Nucleus accumbens (tissue), 56 donors: ENCODE results near the gene SPRR1B.
"Not testable (repeated sequence)": the region's sequence is repeated elsewhere in the genome, so short reads cannot be mapped to it uniquely, and the experiment has no call there.

ENCODE experiments used
- DNase-seq, 56 donors: peaks; one replicate each; lab custom pipeline; 2025; lab: John Stamatoyannopoulos, UW

Gene SPRR1B, protein sequence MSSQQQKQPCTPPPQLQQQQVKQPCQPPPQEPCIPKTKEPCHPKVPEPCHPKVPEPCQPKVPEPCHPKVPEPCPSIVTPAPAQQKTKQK

DNA sequence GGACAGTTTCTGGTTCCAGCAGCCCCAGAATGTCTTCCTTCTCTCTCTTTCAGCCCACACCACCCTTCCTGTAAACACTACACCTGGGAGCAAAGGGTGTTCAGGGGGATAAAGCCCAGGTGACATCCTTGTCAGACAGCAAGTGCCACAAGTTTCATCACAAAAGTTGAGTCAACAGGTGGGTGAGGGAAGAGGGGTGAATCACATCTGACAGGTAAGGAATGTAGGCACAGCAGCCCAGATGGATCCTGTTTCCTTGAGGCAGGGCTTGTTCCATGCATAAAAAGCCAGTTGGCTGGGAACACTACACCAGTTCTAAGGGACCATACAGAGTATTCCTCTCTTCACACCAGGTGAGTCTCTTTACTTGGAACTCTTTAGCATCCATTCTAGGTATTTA lies at the start of gene SPRR1B:
Gene SPRR1B (plus strand): TSS at position 309 of the 400 bp plus-strand sequence. CDS start 1,143 bp downstream, outside the sequence.
- no peak for DNase-seq

DNA sequence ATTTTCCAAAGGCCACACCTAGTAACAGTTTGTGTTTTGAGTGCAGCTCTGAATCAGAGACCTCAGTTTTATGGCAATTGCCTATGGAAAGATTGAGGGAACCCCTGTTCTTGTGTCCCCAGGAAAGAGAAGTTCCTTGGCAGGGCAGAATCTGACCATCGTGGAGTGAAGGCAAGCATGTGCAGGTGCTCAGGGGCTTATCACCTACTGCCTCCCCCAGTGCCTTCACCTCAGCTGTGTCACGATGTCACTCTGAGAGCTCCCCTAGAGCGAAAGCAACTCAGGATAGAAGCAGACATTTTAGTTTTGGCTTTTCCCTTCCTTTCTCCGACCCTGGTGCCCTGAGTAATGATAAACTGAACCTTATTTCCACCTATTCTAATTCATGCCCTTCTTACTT lies 48.9 kb upstream of the SPRR1B start:
- DNase-seq: no peak

DNA sequence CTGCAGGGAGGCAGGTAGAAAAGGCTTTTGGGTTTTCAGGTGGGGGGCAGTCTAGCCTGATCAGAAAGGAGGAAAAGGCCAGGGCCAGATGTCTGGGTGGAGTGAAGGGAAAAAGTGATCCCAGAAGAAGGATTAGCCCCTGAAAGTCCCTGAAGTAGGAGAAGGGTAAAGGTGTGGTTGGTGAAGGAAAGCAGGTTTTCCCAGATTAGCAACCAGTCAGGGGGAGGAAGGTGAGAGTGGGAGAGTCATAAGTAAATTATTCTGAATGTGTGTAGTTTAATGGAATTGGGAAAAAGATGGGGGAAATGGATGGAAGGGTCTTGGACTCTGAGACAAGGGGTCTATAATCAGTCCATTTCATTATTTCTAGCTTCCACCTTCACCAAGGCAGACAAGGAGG lies 47.8 kb upstream of the SPRR1B start:
- no peak for DNase-seq

DNA sequence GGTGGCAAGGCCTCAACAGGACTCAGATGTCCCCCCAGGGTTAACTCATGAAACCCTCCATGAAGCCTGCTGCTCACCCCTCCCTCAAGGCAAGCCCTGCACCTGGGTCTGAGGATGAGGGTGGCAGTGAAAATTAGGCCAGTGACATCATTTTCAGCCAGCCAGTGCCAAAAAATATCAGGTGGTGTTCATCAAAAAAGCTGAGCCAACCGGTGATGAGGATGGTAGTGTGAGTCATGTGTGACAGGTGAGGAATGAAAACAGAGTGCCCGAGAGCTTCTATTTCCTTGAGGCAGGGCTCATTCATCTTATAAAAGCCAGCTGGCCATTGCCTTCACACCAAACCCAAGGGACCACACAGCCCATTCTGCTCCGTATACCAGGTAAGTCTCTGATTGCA lies 47.3 kb upstream of the SPRR1B start, which contains the start of gene SPRR1A:
Gene SPRR1A (plus strand): TSS at position 339 of the 400 bp plus-strand sequence. CDS start 1,150 bp downstream, outside the sequence.
- no peak for DNase-seq

DNA sequence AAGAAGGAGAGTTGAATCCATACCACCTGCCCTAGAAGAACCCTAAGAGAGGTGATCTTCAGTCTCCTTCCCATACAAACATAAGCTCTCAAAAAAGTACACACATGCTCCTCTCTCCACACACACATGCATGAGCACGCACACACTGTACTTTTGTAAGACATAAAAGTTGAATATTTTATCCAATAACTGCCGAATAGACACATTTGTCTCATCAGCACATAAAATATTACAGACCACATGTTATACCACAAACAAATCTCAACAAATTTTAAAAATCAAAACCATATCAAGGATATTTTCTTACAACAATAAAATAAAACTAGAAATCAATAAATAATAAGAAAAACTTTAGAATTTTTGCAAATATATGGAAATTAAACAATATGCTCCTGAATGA lies 44.4 kb upstream of the SPRR1B start:
- no peak for DNase-seq

DNA sequence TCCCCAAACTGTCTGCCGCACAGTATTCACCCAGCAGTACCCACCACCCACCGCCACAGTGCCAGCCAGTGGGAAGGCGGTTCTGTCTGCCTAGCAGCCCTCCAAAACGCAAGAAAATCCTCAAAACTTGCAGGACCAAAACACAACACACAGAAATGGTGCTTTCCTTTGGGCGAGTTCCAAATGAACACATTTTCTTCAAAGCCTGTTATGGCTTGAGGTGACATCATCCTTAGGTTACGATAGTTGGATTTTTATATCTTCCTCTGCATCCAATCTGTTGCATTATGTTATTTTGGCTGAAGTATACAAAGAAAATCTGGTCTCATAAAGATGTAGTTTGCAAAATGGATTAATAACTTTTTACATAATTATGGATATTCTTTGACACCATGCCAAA lies 37.8 kb upstream of the SPRR1B start:
- no peak for DNase-seq

DNA sequence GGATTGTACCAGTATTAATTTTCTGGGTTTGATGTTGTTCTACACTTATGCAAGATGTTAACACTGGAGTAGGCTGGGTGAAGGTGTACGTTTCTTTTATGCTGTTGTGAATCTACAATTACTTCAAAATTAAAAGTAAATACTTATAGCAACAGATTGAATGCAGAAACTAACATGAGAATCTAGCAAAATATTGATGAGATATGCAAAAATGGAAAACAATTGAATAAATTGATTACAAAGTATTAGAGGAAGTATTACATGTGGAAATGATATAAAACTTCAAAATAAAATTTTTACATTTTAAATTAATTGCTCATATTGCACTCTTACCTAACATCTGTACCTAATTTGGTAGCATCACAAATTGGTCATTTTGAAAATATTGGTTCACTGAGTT lies 35.2 kb upstream of the SPRR1B start:
- no peak for DNase-seq

DNA sequence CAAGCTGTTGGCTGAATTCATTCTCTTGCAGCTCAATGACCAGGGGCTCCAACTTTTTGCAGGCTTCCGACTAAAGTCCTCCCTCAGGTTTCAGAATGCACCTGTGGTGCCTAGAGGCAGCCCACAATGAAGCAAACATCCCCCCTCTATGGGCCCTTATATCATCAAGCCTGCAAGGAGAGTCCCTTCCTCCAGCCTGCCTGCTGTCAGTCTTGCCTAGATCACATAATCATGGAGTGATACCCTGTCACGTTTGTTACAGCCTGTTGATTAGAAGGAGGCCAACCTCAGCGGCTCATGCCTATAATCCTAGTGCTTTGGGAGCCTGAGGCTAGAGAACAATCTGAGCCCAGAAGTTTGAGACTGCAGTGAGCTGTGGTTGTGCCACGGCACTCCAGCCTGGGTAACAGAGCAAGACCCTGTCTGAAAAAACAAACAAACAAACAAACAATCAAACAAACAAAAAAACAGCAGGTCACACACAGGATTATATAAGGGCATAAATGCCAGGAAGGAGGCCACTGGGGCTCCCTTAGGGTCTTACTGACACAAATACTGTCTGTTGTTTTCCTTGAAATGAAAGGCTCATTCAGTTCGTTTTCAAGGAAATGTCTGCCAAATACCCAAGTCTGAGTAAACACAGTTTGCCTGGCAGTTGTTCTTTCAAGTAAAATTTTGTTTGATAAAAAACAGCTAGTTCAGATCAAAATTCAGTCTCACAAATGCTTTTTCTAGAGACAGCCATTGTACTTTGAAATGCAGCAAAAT lies 34.2 kb upstream of the SPRR1B start:
- DNase-seq: peak in 10 of 56 donors; percentile 3 to 48 (median 5)

DNA sequence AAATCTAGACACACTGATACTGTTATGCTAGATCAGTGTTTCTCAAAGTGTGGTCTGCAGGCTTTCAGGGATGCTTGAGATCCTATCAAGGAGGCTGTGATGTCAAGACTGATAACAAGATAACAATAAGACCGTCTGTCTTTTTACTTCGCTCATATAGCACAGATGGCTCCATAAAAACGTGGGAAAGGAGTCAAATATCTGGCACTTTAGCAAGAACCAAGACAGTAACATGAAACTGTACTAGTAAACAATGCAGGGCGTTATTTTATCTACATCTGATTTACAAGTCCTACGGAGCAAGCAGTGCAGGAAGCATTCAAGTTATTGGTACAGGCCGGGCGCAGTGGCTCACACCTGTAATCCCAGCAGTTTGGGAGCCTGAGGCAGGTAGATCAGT lies 33.1 kb upstream of the SPRR1B start:
- no peak for DNase-seq

DNA sequence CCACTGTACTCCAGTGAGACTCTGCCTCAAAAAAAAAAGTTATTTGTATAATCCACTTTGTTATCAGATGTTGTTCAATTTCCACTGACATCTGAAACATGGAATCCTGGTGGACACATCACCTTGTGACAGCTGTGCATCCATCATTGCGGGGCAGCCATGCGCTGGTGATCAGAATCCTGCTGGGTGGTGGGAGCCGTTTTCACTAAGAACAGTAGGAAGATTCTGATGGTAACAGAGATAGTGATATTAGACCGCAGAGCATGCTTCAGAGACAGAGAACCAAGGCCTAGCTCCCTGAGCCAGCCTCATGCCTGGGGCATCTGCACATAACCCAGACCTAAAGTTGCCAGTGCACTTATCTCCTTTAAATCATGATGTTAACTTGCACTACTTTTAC lies 32.5 kb upstream of the SPRR1B start:
- DNase-seq: no peak

DNA sequence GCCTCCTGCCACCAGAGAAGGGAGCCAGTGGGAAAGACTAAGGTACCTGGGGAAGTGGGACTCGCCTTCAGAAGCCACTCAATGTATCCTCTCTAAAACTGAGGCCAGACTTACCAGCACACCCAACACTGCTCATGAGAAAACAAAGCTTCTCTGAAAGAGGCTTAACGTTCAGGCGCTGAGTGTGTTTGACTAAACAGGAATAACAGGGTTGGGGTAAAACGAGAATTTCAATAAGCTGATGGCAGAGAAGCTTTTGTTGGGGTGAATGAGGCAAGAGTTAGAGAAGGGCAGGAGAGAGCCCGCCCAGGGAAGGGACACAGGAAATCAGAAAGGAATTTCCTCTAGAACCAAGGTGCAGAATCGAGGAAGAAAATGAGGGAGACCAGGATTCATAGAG lies 31.2 kb upstream of the SPRR1B start:
- DNase-seq: no peak

DNA sequence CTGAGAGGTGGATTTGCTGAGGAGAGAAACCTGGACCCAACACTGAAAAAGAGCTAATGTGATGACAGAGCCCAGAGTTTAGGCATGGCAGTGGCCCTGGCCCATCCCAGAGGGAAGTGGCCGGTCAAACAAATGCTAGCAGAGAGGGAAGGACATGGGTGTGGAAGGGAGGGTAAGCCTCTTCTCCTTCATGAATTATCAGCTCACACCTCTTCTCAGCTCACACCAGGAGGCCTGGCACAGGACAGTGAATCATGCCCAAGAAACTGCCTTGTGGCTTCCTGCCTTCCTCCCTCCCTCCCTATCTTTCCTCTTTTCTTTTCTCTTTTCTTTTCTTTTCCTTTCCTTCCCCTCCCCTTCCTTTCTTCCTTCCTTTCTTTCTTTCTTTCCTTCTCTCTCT lies 30.7 kb upstream of the SPRR1B start:
- no peak for DNase-seq

DNA sequence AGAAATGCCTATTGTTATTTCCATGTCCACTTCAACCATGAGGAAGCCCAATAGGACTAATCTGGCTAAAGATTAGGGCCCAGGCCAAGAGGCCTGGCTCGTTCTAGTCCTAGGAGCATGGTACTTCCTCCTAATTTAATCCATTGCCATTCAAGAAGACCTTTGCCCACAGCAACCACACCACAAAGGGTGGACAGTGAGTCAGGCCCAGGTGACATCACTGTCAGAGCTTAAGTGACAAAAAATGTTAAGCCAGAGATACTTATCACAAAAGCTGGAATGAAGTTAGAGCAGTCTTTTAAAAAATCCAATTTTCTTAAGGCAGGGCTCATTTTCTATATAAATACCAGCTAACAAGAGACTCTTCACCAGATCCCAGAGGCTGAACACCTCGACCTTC lies 29.6 kb upstream of the SPRR1B start, which contains the start of gene SPRR3:
Gene SPRR3 (plus strand): TSS at position 368 of the 400 bp plus-strand sequence. CDS start 1,272 bp downstream, outside the sequence.
- no peak for DNase-seq

DNA sequence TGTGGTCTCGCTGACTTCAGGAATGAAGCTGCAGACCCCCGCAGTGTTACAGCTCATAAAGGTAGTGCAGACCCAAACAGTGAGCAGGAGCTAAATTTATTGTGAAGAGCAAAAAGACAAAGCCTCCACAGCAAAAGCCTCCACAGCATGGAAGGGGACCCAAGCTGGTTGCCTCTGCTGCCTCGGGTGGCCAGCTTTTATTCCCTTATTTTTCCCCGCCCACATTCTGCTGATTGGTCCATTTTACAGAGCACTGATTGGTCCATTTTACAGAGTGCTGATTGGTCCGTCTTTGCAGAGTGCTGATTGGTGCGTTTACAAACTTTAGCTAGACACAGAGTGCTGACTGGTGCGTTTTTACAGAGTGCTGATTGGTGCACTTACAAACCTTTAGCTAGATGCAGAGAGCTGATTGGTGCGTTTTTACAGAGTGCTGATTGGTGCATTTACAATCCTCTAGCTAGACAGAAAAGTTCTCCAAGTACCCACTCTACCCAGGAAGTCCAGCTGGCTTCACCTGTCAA lies 19.7 kb upstream of the SPRR1B start:
- DNase-seq: not testable (repeated sequence)

DNA sequence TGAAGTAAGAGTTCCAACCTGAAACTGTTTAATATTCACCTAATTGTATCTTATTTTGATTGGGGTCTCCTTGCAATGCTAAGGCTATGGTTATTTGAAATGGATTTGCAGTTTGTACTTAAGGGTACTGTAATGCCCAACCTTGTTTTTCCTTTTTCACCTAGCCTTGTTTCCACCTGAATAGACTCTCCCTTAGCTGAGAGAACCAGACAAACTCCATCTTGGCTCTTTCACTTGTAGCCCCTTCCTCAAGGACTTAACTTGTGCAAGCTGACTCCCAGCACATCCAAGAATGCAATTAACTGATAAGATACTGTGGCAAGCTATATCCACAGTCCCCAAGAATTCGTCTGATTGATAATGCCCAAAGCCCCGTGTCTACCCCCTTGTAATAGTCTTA lies 9.2 kb upstream of the SPRR1B start:
- DNase-seq: not testable (repeated sequence)

DNA sequence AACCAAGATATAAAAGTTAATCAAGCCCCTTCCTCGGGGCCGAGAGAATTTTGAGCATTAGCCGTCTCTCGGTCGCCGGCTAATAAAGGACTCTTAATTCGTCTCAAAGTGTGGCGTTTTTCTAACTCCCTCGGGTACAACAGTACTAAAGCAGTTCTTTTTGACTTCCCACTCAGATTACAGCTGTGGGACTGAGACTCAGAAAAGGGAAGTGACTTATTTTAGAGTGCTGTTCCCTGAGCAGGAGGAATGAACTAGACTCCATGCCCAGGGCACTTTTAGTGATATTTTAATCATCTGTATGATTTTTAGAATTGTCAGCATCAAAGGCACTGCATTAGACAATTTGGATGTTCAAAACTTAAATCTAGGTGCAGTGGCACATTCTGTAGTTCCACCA lies 8.7 kb upstream of the SPRR1B start:
- not testable (repeated sequence) for DNase-seq

DNA sequence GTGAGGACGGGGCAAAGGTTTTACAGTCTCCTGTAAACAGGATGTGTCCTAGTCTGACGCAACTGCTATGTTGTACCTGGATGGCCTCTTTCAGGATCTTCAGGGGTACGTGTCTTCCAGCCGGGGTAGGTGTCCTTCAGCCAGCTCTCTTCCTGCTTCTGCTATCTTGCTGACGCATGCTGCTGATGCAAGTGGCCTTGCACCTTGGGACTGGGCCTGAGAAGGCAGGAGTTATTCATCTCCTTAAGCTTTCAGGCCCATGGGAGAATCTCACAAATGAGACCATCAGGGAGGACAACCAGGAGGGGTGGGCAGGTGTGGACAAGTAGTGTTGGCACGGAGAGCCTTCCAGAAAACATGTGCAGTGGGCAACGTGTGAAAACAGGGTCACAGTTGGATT lies 7.9 kb upstream of the SPRR1B start:
- DNase-seq: no peak

DNA sequence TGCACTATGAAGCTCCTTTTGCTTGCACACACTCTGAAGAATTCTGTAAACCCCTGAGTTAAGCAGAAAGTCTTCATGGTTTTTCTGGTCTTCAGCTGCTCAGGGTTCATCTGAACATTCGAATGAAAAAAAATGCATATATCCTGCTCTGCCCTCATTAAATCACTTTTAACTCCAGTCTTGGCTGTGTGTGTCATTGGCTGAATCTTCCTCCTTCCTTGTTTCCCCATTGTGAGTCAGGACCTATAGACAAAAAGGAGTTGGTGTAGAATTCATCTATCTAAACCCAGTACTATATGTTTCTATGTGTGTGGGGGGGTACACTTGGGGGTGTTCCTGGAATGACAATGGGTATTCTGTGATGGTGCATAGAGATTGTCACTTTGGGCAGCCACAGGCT lies 6.6 kb upstream of the SPRR1B start:
- no peak for DNase-seq

DNA sequence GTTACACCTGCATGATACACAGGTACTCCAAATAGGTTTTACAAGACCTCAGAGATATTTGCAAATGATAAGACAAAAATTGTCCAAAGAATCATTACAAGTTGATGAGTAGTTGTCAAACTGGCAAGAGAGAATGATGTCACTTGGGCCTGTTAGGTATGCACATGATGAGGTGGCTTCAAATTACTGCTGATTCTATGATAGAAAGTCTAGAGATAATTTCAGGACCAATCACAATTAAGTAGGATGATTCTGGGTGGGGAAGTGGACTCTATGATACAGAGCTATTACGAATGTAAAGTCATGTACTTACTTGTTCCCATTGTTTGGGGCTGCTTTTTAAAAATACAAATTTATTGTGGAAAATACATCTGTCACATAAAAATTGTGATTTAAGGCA lies 5.2 kb upstream of the SPRR1B start:
- no peak for DNase-seq

DNA sequence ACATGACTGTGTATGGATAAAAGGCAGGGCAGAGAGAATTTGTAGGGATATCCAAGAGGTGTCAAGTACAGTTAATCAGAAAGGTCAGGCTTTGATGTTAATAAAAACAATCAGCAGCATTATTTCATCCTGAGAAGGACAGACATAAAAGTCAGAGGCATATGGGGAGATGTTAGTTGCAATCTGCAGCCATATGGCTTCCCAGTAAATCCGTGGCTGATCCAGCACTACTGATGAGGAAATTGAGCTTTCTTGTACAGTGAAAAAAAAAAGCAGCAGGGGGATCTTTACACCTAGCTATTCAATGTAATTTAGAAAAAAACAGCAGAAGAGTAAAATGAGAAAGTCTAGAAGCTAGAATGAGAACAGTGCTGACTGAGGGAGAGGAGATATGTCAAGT lies 2.2 kb upstream of the SPRR1B start:
- DNase-seq: no peak

DNA sequence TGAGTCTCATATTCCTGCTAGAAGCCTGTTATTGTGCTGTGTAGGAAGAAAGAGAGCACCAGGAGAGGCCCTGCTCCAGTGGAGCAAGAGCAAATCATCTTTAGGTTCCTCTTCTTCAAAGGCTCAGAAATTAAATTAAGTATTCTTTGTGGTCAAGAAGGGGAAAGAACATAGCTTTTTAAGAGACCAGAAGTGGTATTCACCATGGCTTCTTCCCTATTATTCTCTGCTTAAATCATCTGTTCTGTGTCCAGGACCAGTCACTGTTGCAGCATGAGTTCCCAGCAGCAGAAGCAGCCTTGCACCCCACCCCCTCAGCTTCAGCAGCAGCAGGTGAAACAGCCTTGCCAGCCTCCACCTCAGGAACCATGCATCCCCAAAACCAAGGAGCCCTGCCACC lies 1.1 kb downstream of the SPRR1B start:
- DNase-seq: no peak

DNA sequence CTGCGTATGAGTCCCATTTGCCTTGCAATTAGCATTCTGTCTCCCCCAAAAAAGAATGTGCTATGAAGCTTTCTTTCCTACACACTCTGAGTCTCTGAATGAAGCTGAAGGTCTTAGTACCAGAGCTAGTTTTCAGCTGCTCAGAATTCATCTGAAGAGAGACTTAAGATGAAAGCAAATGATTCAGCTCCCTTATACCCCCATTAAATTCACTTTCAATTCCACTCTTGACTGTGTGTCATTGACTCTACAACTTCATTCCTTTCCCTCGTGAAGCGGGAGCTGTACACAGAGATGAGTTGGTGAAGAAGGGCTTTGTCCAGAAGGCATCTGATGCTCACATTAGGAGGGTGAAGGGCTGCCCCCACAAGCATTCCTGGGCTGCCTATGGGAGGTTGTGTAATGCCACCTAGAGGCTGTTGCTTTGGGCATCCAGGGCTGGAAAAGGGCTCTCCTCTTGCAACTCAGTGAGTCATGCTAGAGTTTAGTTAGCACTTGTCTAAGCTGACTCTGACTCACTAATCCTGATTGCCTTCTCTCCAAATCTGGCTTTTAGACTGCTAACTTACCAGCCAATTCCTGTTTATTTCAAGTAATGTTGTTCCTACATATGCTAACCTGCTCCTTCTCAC lies 1.8 kb downstream of the SPRR1B start:
- DNase-seq: peak in 25 of 56 donors; percentile 1 to 65 (median 9)
